ENCODE data around the gene IL12RB2.
"Not testable (repeated sequence)": the region's sequence is repeated elsewhere in the genome, so short reads cannot be mapped to it uniquely, and the experiment has no call there.

The IL12RB2 gene

GRCh38 chr1:67414574-67414973 lies 106.9 kb downstream of the IL12RB2 start:
- Histone ChIP-seq H3K79me2 (peaks cover 3% of the 10 kb centered on the region), H2AFZ (no peak overlapping the region), H3K9ac (no peak overlapping the region), H3K27ac (no peak overlapping the region), H3K4me2 (ENCODE audit: low read length) (no peak overlapping the region), H3K4me3 (ENCODE audit: low read depth, low read length) (no peak overlapping the region), H3K36me3 (ENCODE audit: control insufficient read depth, insufficient read depth, low read length) (peaks cover 4% of the 10 kb centered on the region), H3K4me1 (peaks cover 8% of the 10 kb centered on the region), H3K27me3 (ENCODE audit: control insufficient read depth, insufficient read depth, low read length) (no peaks in the 10 kb centered on the region), H3K9me3 (ENCODE audit: control insufficient read depth, low read length) (no peaks in the 10 kb centered on the region)
- no peak for TF ChIP-seq CTCF (IDR thresholded peaks at IDR 0.05)

GRCh38 chr1:67415041-67415440 lies 107.4 kb downstream of the IL12RB2 start:
- TF ChIP-seq CTCF (IDR thresholded peaks at IDR 0.05), result no peak
- Histone ChIP-seq H3K4me2 (ENCODE audit: low read length) (no peak overlapping the region), H3K4me1 (peaks cover 8% of the 10 kb centered on the region), H3K27me3 (ENCODE audit: control insufficient read depth, insufficient read depth, low read length) (no peaks in the 10 kb centered on the region), H3K79me2 (peaks cover 3% of the 10 kb centered on the region), H3K27ac (no peak overlapping the region), H3K36me3 (ENCODE audit: control insufficient read depth, insufficient read depth, low read length) (peaks cover 4% of the 10 kb centered on the region), H3K9ac (no peak overlapping the region), H3K9me3 (ENCODE audit: control insufficient read depth, low read length) (no peaks in the 10 kb centered on the region), H2AFZ (no peak overlapping the region), H3K4me3 (ENCODE audit: low read depth, low read length) (no peak overlapping the region)

GRCh38 chr1:67417733-67418132 lies 110.1 kb downstream of the IL12RB2 start:
- H3K9me3 ChIP-seq (ENCODE audit: control insufficient read depth, low read length); H3K4me3 ChIP-seq (ENCODE audit: low read depth, low read length); H3K27ac ChIP-seq; H3K4me2 ChIP-seq (ENCODE audit: low read length); H3K27me3 ChIP-seq (ENCODE audit: control insufficient read depth, insufficient read depth, low read length); H3K9ac ChIP-seq; H2AFZ ChIP-seq; H3K36me3 ChIP-seq (ENCODE audit: control insufficient read depth, insufficient read depth, low read length): not testable (repeated sequence)
- H3K4me1 ChIP-seq, result peaks cover 12% of the 10 kb centered on the region
- H3K79me2 ChIP-seq, result peaks cover 15% of the 10 kb centered on the region

GRCh38 chr1:67418839-67419586 lies 111.3 kb downstream of the IL12RB2 start:
- H3K4me1 ChIP-seq, result peaks cover 12% of the 10 kb centered on the region
- H3K4me2 ChIP-seq (ENCODE audit: low read length), result peak overlapping the region; percentile 8
- H3K27ac ChIP-seq, result no peak overlapping the region
- peaks cover 16% of the 10 kb centered on the region for H3K79me2 ChIP-seq
- no peaks in the 10 kb centered on the region for H3K9me3 ChIP-seq (ENCODE audit: control insufficient read depth, low read length)
- H3K36me3 ChIP-seq (ENCODE audit: control insufficient read depth, insufficient read depth, low read length), result peaks cover 4% of the 10 kb centered on the region
- TF ChIP-seq CTCF (IDR thresholded peaks at IDR 0.05), result no peak
- H3K9ac ChIP-seq, result no peak overlapping the region
- no peak overlapping the region for H2AFZ ChIP-seq
- no peak overlapping the region for H3K4me3 ChIP-seq (ENCODE audit: low read depth, low read length)
- H3K27me3 ChIP-seq (ENCODE audit: control insufficient read depth, insufficient read depth, low read length), result no peaks in the 10 kb centered on the region

- Histone ChIP-seq H3K27me3 (ENCODE audit: control insufficient read depth, insufficient read depth, low read length) (no peaks in the 10 kb centered on the region), H3K9me3 (ENCODE audit: control insufficient read depth, low read length) (no peaks in the 10 kb centered on the region), H3K79me2 (peaks cover 19% of the 10 kb centered on the region), H3K27ac (peak overlapping the region; percentile 12), H3K9ac (no peak overlapping the region), H3K4me1 (peaks cover 8% of the 10 kb centered on the region), H3K36me3 (ENCODE audit: control insufficient read depth, insufficient read depth, low read length) (peaks cover 4% of the 10 kb centered on the region), H2AFZ (no peak overlapping the region), H3K4me3 (ENCODE audit: low read depth, low read length) (no peak overlapping the region), H3K4me2 (ENCODE audit: low read length) (no peak overlapping the region)
- no peak for TF ChIP-seq CTCF (IDR thresholded peaks at IDR 0.05)
Observed at GRCh38 chr1:67420835-67421492, 113.3 kb downstream of the IL12RB2 start.

Data from parathyroid adenoma (tissue), 2 donors.